K562 (cell line): ENCODE measurements around the gene H3-3A. TPM values are rescaled to one million over a fixed set of nuclear protein-coding genes. Genes with fewer than 3 reads are reported as not detected.

Source experiments
- CHD4 ChIP-seq: fragments of 200-600 bp; sonication (generic); IDR thresholded peaks from 3 replicates; pipeline ENCODE4 v1.6.1; 2012; ENCODE audit warnings: low read depth, mild to moderate bottlenecking, mixed read lengths, low read length, inconsistent platforms; ENCODE audit not compliant: insufficient read depth, insufficient replicate concordance, poor library complexity, severe bottlenecking
- CXXC5 ChIP-seq: fragments of 250-450 bp; sonication (Bioruptor Pico); IDR thresholded peaks from 2 replicates; pipeline ENCODE4 v1.8.0; 2022; ENCODE audit warnings: inconsistent platforms, mild to moderate bottlenecking, moderate library complexity
- EWSR1 ChIP-seq: fragments of 450-650 bp; IDR thresholded peaks from 2 replicates; pipeline ENCODE4 v1.6.1; 2018; ENCODE audit warnings: borderline replicate concordance, mild to moderate bottlenecking, low read depth, moderate library complexity; ENCODE audit not compliant: partially characterized antibody
- FOXK1 ChIP-seq: sonication (generic); formaldehyde crosslinking; IDR thresholded peaks from 2 replicates; pipeline ENCODE4 v1.8.0; 2022; ENCODE audit warnings: missing genetic modification reagents, mild to moderate bottlenecking, borderline replicate concordance
- HDGF ChIP-seq: fragments of 450-650 bp; IDR thresholded peaks from 2 replicates; pipeline ENCODE4 v1.6.1; 2016
- HNRNPK ChIP-seq: fragments of 200-400 bp; formaldehyde crosslinking; IDR thresholded peaks from one replicate; pipeline ENCODE4 v1.6.1; 2018; ENCODE audit warnings: mild to moderate bottlenecking, low read depth, low read length; ENCODE audit not compliant: poor library complexity, severe bottlenecking
- HNRNPLL ChIP-seq: fragments of 200-400 bp; formaldehyde crosslinking; IDR thresholded peaks from 2 replicates; pipeline ENCODE4 v1.6.1; 2017; ENCODE audit warnings: low read length, low read depth, mild to moderate bottlenecking; ENCODE audit not compliant: poor library complexity, severe bottlenecking
- HNRNPUL1 ChIP-seq: fragments of 200-400 bp; formaldehyde crosslinking; IDR thresholded peaks from 2 replicates; pipeline ENCODE4 v1.6.1; 2017; ENCODE audit warnings: low read length
- HSF4 ChIP-seq: fragments of 250-450 bp; sonication (Bioruptor Pico); IDR thresholded peaks from 2 replicates; pipeline ENCODE4 v2.1.2; 2022; ENCODE audit warnings: mild to moderate bottlenecking, moderate library complexity, borderline replicate concordance
- KDM5B ChIP-seq: fragments of 200-600 bp; sonication (generic); IDR thresholded peaks from 2 replicates; pipeline ENCODE4 v1.6.1; 2012; ENCODE audit warnings: low read depth, mild to moderate bottlenecking, moderate library complexity, low read length, control low read depth, inconsistent platforms; ENCODE audit not compliant: insufficient replicate concordance
- MAFK ChIP-seq: IDR thresholded peaks from 2 replicates; pipeline ENCODE4 v1.6.1; 2011; ENCODE audit warnings: low read length, improper control_type of control experiment
- MECOM ChIP-seq: fragments of 250-450 bp; sonication (Bioruptor Pico); IDR thresholded peaks from 2 replicates; pipeline ENCODE4 v1.8.0; 2022; ENCODE audit warnings: inconsistent platforms
- RBM15 ChIP-seq: fragments of 200-400 bp; formaldehyde crosslinking; IDR thresholded peaks from 2 replicates; pipeline ENCODE4 v1.6.1; 2018; ENCODE audit warnings: mild to moderate bottlenecking, low read length, moderate library complexity; ENCODE audit not compliant: insufficient read depth
- TOE1 ChIP-seq, 2 experiments: fragments of 450-650 bp in 1 of 2; sonication (generic) in 1 of 2; formaldehyde crosslinking in 1 of 2; IDR thresholded peaks; 2 replicates each; pipeline versions ENCODE4 v1.7.1 to v1.8.0; 2016 to 2022; ENCODE audit warnings: borderline replicate concordance in 2 of 2, mild to moderate bottlenecking in 2 of 2, antibody characterized with exemption in 1 of 2, inconsistent platforms in 1 of 2, low read depth in 1 of 2, missing genetic modification reagents in 1 of 2, moderate library complexity in 1 of 2
- ZFP1 ChIP-seq: fragments of 450-650 bp; formaldehyde crosslinking; IDR thresholded peaks from 2 replicates; pipeline ENCODE4 v1.4.0; 2020; ENCODE audit warnings: mild to moderate bottlenecking, mixed read lengths
- ZFP36 ChIP-seq: fragments of 150-350 bp; IDR thresholded peaks from 2 replicates; pipeline ENCODE4 v1.6.1; 2018; ENCODE audit warnings: low read length, low read depth; ENCODE audit not compliant: partially characterized antibody
- ZNF232 ChIP-seq: sonication (generic); formaldehyde crosslinking; IDR thresholded peaks from 2 replicates; pipeline ENCODE4 v1.8.0; 2022; ENCODE audit warnings: mild to moderate bottlenecking, missing genetic modification reagents
- ZNF384 ChIP-seq: IDR thresholded peaks from 2 replicates; pipeline ENCODE4 v1.6.1; 2012; ENCODE audit warnings: low read depth, low read length, improper control_type of control experiment
- ZNF766 ChIP-seq: fragments of 200-800 bp; sonication (Bioruptor generic); conservative IDR thresholded peaks from 2 replicates; pipeline ENCODE4 v1.6.1; 2016; ENCODE audit warnings: missing genetic modification characterization, missing compliant biosample characterization
- polyA plus RNA-seq, 8 experiments: library from polyadenylated mRNA; depleted of rRNA in 4 of 8; stranded (reverse) in 5 of 8; unstranded in 3 of 8; fragments of >200 nt; fragmentation: Nextera tagmentation in 2 of 8; fragmentation: Illumina TruSeq in 1 of 8; extraction: Ambion mirVana in 2 of 8; extraction: Trizol in 1 of 8; gene quantifications; 2 replicates each; pipeline versions ENCODE4 v1.2.1 to v1.2.3, GENCODE V29; 2011 to 2014; ENCODE audit warnings: inconsistent platforms in 1 of 8, missing spikeins in 1 of 8
- total RNA-seq, 7 experiments: library from RNA; depleted of rRNA in 6 of 7; stranded (reverse); fragments of >200 nt in 6 of 7; fragmentation: Illumina TruSeq in 2 of 7; extraction: Trizol in 2 of 7; gene quantifications; 2 replicates each; pipeline versions ENCODE4 v1.2.1 to v1.2.3, GENCODE V29; 2011 to 2021; ENCODE audit warnings: low replicate concordance in 1 of 7
- TF ChIP-seq, protein P1 (sequence below): IDR thresholded peaks from 2 replicates; pipeline ENCODE4 v1.6.1; 2011; ENCODE audit not compliant: insufficient read length; ENCODE audit errors: extremely low read depth
- TF ChIP-seq, protein P2 (sequence below): fragments of 250-450 bp; sonication (Bioruptor Pico); IDR thresholded peaks from 2 replicates; pipeline ENCODE4 v1.8.0; 2022; ENCODE audit warnings: moderate library complexity, mild to moderate bottlenecking, inconsistent platforms
- TF ChIP-seq, protein P3 (sequence below): sonication (generic); formaldehyde crosslinking; IDR thresholded peaks from 2 replicates; pipeline ENCODE4 v1.8.0; 2022; ENCODE audit warnings: mild to moderate bottlenecking, missing genetic modification reagents

Gene H3-3A
- total and polyA plus RNA-seq, 9 of the 15 experiments (the other 6 are each of a cell fraction or from before 2014, with no cell fraction given): 426 to 1,083 (median 591) TPM

DNA sequence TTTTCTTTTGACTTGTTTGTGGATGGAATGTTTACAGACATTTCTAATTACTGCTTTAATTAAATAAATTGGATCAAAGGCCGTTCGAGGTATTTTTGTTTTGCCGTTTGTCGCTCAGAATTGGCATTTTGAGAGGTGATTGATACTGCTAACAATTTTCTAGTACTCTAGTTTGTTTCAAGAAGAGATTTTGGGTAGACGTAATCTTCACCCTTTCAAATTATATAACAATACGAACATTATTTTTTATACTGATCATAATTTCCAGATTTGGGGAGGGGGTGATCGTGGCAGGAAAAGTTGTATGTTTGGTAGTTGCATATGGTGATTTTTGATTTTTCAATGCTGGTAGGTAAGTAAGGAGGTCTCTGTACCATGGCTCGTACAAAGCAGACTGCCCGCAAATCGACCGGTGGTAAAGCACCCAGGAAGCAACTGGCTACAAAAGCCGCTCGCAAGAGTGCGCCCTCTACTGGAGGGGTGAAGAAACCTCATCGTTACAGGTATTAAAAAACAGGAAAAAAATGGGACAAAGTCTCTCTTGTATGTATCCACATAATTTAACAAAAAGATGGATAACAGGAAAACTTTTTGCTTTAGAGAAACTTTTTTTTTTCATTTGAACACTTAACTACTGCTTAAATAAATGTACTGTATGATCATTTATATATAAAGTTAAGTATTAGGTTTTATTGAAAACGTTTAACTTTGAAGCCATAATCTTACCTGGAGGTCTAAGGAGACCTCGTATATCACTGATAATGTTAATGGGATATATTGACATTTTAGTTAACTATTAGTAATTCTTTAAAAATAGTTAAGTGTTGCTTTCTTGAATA lies 1.7 kb downstream of the H3-3A start (continued):
- TF ChIP-seq, protein P1, sequence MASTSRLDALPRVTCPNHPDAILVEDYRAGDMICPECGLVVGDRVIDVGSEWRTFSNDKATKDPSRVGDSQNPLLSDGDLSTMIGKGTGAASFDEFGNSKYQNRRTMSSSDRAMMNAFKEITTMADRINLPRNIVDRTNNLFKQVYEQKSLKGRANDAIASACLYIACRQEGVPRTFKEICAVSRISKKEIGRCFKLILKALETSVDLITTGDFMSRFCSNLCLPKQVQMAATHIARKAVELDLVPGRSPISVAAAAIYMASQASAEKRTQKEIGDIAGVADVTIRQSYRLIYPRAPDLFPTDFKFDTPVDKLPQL: peak; percentile 70
- 0 out of 2 replicates have a peak, but pooled peaks have one; percentile 14 for TF ChIP-seq ZNF766
- TF ChIP-seq, protein P2, sequence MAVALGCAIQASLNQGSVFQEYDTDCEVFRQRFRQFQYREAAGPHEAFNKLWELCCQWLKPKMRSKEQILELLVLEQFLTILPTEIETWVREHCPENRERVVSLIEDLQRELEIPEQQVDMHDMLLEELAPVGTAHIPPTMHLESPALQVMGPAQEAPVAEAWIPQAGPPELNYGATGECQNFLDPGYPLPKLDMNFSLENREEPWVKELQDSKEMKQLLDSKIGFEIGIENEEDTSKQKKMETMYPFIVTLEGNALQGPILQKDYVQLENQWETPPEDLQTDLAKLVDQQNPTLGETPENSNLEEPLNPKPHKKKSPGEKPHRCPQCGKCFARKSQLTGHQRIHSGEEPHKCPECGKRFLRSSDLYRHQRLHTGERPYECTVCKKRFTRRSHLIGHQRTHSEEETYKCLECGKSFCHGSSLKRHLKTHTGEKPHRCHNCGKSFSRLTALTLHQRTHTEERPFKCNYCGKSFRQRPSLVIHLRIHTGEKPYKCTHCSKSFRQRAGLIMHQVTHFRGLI: no peak
- TF ChIP-seq HNRNPLL: no peak
- no peak for TF ChIP-seq ZFP1 (CRISPR knock-in tag)
- no peak for TF ChIP-seq HSF4
- no peak for TF ChIP-seq ZNF232 (CRISPR knock-in tag)
- TF ChIP-seq, protein P3, sequence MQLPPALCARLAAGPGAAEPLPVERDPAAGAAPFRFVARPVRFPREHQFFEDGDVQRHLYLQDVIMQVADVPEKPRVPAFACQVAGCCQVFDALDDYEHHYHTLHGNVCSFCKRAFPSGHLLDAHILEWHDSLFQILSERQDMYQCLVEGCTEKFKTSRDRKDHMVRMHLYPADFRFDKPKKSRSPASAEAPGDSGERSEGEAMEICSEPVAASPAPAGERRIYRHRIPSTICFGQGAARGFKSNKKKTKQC (CRISPR knock-in tag): no peak
- peak; percentile 60 for TF ChIP-seq CXXC5 (CRISPR knock-in tag)
- TF ChIP-seq HNRNPUL1: no peak
- TF ChIP-seq FOXK1: no peak
- no peak for TF ChIP-seq CHD4
- TF ChIP-seq KDM5B: no peak
- TF ChIP-seq HNRNPK: no peak
- TF ChIP-seq EWSR1: no peak
- TF ChIP-seq RBM15: no peak
- 0 out of 2 replicates have a peak, but pooled peaks have one; percentile 24 for TF ChIP-seq TOE1 (IDR thresholded peaks at IDR 0.05; ENCODE audit: borderline replicate concordance)
- TF ChIP-seq TOE1 (CRISPR knock-in tag; IDR thresholded peaks at IDR 0.05; ENCODE audit: borderline replicate concordance, low read depth): no peak
- TF ChIP-seq ZNF384: peak; percentile 5; the same call in 1 of the 2 replicates
- TF ChIP-seq MAFK: no peak
- TF ChIP-seq ZFP36: no peak
- no peak for TF ChIP-seq HDGF
- no peak for TF ChIP-seq MECOM (CRISPR knock-in tag)
